Mucosa of rectum (tissue), 2 donors: ENCODE data around the gene STARD6.
"Not testable (repeated sequence)": the region's sequence is repeated elsewhere in the genome, so short reads cannot be mapped to it uniquely, and the experiment has no call there.

Experiments
- H3K27ac ChIP-seq, 2 donors: one replicate each; pipeline ENCODE4 v1.7.0; 2013; ENCODE audit warnings: inconsistent platforms in 2 of 2, low read depth in 2 of 2, low read length in 2 of 2
- H3K27me3 ChIP-seq, 2 donors: one replicate each; pipeline ENCODE4 v1.7.0; 2013; ENCODE audit warnings: low read length in 2 of 2; ENCODE audit not compliant: control insufficient read depth in 2 of 2, insufficient read depth in 2 of 2
- H3K36me3 ChIP-seq, 2 donors: one replicate each; pipeline ENCODE4 v1.7.0; 2013; ENCODE audit warnings: low read length in 2 of 2; ENCODE audit not compliant: control insufficient read depth in 2 of 2, insufficient read depth in 2 of 2
- H3K4me1 ChIP-seq, 2 donors: one replicate each; pipeline ENCODE4 v1.7.0; 2013; ENCODE audit warnings: low read length in 2 of 2, mild to moderate bottlenecking in 1 of 2; ENCODE audit not compliant: control insufficient read depth in 2 of 2, insufficient read depth in 2 of 2
- H3K4me3 ChIP-seq, 2 donors: one replicate each; pipeline ENCODE4 v1.7.0; 2013; ENCODE audit warnings: low read length in 2 of 2
- H3K9ac ChIP-seq, 2 donors: one replicate each; pipeline ENCODE4 v1.7.0; 2013; ENCODE audit warnings: low read length in 2 of 2, low read depth in 1 of 2, mild to moderate bottlenecking in 1 of 2
- H3K9me3 ChIP-seq, 2 donors: one replicate each; pipeline ENCODE4 v1.7.0; 2013; ENCODE audit warnings: low read length in 2 of 2; ENCODE audit not compliant: control insufficient read depth in 2 of 2
- donor health status: healthy.
- donor health status: Normal muscosa, but diverticular disease.

The STARD6 gene

DNA sequence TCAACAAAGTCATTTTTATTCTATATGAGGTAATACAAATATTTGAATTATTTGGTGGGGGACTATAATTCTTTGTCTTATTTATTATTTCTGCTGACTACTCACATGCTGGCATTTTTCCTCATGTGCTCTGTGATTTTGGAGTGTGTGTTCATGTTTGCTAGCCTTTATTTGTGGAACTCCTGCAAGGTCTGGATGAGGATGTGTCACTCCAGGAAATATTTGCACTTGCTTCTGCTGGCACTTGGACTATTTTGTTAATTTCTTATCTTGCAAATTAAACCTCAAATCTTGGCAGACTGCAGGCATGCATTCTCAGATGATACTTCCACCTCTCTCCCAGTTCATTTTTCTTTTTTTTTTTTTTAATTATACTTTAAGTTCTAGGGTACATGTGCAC, 54.2 kb downstream of the STARD6 start:
- Histone ChIP-seq H3K9me3 (no peaks in the 10 kb centered on the region), H3K4me1 (no peaks in the 10 kb centered on the region), H3K27ac (no peak overlapping the region), H3K27me3 (no peaks in the 10 kb centered on the region), H3K4me3 (no peak overlapping the region), H3K9ac (no peak overlapping the region), H3K36me3 (no peaks in the 10 kb centered on the region)

DNA sequence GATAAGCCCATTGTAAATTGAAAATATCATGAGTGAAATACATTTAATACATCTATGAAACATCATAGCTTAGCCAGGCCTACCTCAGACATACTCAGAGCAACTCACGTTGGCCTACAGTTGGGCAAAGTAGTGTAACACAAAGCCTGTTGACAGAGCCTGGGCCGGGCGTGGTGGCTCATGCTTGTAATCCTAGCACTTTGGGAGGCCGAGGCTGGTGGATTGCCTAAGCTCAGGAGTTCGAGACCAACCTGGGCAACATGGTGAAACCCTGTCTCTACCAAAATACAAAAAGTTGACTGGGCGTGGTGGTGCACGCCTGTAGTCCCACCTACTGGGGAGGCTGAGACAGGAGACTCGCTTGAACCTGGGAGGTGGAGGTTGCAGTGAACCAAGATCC, 58.7 kb downstream of the STARD6 start:
- not testable (repeated sequence) for H3K27ac ChIP-seq, H3K4me1 ChIP-seq, H3K36me3 ChIP-seq, H3K9ac ChIP-seq, H3K27me3 ChIP-seq, H3K4me3 ChIP-seq, H3K9me3 ChIP-seq

GRCh38 chr18:54296062-54296461, 61.6 kb downstream of the STARD6 start:
- Histone ChIP-seq H3K4me3 (no peak overlapping the region), H3K9me3 (no peaks in the 10 kb centered on the region), H3K27ac (no peak overlapping the region), H3K27me3 (no peaks in the 10 kb centered on the region), H3K4me1 (no peaks in the 10 kb centered on the region), H3K36me3 (peaks cover 3 to 9% of the 10 kb centered on the region in 2 donors), H3K9ac (no peak overlapping the region)

- H3K27ac ChIP-seq, result no peak overlapping the region
- no peak overlapping the region for H3K9ac ChIP-seq
- no peaks in the 10 kb centered on the region for H3K27me3 ChIP-seq
- no peaks in the 10 kb centered on the region for H3K9me3 ChIP-seq
- no peak overlapping the region for H3K4me3 ChIP-seq
- H3K4me1 ChIP-seq, result no peaks in the 10 kb centered on the region
- H3K36me3 ChIP-seq, result peaks cover 3 to 9% of the 10 kb centered on the region in 2 donors
These were observed 63.4 kb downstream of the STARD6 start for GRCh38 chr18:54294274-54294673.

GRCh38 chr18:54284981-54285785, 72.5 kb downstream of the STARD6 start:
- Histone ChIP-seq H3K4me3 (no peak overlapping the region), H3K9ac (no peak overlapping the region), H3K9me3 (no peaks in the 10 kb centered on the region), H3K4me1 (no peaks in the 10 kb centered on the region), H3K27ac (no peak overlapping the region), H3K36me3 (peaks cover 10 to 22% of the 10 kb centered on the region in 2 donors), H3K27me3 (no peaks in the 10 kb centered on the region)

- no peak overlapping the region for H3K27ac ChIP-seq
- no peaks in the 10 kb centered on the region for H3K27me3 ChIP-seq
- H3K36me3 ChIP-seq, result peaks cover 10 to 22% of the 10 kb centered on the region in 2 donors
- H3K4me1 ChIP-seq, result no peaks in the 10 kb centered on the region
- no peaks in the 10 kb centered on the region for H3K9me3 ChIP-seq
- H3K9ac ChIP-seq, result no peak overlapping the region
- H3K4me3 ChIP-seq, result no peak overlapping the region
These were observed 73.1 kb downstream of the STARD6 start for GRCh38 chr18:54284535-54284934.

DNA sequence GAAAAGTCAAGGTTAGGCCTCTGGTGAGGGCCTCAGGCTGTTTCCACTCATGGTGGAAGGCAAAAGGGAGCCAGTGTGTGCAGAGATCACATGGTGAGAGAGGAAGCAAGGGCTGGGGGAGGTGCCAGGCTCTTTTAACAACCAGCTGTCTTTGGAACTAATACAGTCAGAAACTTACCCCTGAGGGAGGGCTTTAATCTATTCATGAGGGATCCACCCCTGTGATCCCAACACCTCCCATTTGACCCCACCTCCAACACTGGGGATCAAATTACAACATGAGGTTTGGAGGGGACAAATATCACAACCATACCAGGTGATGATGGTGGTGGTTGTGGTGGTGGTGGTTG, 77.5 kb downstream of the STARD6 start:
- H3K9ac ChIP-seq, result no peak overlapping the region
- H3K27me3 ChIP-seq, result no peaks in the 10 kb centered on the region
- no peak overlapping the region for H3K4me3 ChIP-seq
- H3K27ac ChIP-seq, result no peak overlapping the region
- H3K4me1 ChIP-seq, result no peaks in the 10 kb centered on the region
- peaks cover 12 to 16% of the 10 kb centered on the region in 2 donors for H3K36me3 ChIP-seq
- no peaks in the 10 kb centered on the region for H3K9me3 ChIP-seq

- Histone ChIP-seq H3K36me3 (peaks cover 12 to 16% of the 10 kb centered on the region in 2 donors), H3K27me3 (no peaks in the 10 kb centered on the region)
These were observed 78.0 kb downstream of the STARD6 start for GRCh38 chr18:54279477-54280219.

GRCh38 chr18:54278615-54279014, 79.0 kb downstream of the STARD6 start:
- Histone ChIP-seq H3K36me3 (peaks cover 9 to 16% of the 10 kb centered on the region in 2 donors), H3K9me3 (no peaks in the 10 kb centered on the region), H3K27me3 (no peaks in the 10 kb centered on the region), H3K27ac (no peak overlapping the region), H3K9ac (no peak overlapping the region), H3K4me3 (no peak overlapping the region), H3K4me1 (no peaks in the 10 kb centered on the region)

More at GRCh38 chr18:54279477-54280219, 78.0 kb downstream of the STARD6 start:
- H3K4me3 ChIP-seq, result no peak overlapping the region
- no peak overlapping the region for H3K9ac ChIP-seq
- no peak overlapping the region for H3K27ac ChIP-seq
- no peaks in the 10 kb centered on the region for H3K4me1 ChIP-seq
- H3K9me3 ChIP-seq, result no peaks in the 10 kb centered on the region

- no peaks in the 10 kb centered on the region for H3K27me3 ChIP-seq
- no peak overlapping the region for H3K9ac ChIP-seq
- no peaks in the 10 kb centered on the region for H3K4me1 ChIP-seq
- no peak overlapping the region for H3K4me3 ChIP-seq
- no peak overlapping the region for H3K27ac ChIP-seq
- H3K9me3 ChIP-seq, result no peaks in the 10 kb centered on the region
- H3K36me3 ChIP-seq, result peaks cover 9 to 12% of the 10 kb centered on the region in 2 donors
These were observed 79.8 kb downstream of the STARD6 start for GRCh38 chr18:54277899-54278298.
